ENCODE measurements around the gene PHIP.

- no peak for TF ChIP-seq CTCF (conservative IDR thresholded peaks at IDR 0.05; ENCODE audit: low read depth, low read length)
- TF ChIP-seq EZH2phosphoT487 (IDR thresholded peaks at IDR 0.05; ENCODE audit: borderline replicate concordance, low read length): no peak
Observed at GRCh38 chr6:79066828-79067227, 11.2 kb downstream of the PHIP start.

Measured in PC-3 (cell line).